GM12878 (cell line): ENCODE measurements around the gene CCDC80. TPM values are rescaled to one million over a fixed set of nuclear protein-coding genes. Genes with fewer than 3 reads are reported as not detected.

ENCODE experiments used
- BHLHE40 ChIP-seq, 2 experiments: fragments of 450-650 bp in 1 of 2; IDR thresholded peaks; 2 replicates each; pipeline ENCODE4 v1.6.1; 2011 to 2017; ENCODE audit warnings: low read depth in 2 of 2, borderline replicate concordance in 1 of 2, improper control_type of control experiment in 1 of 2, low read length in 1 of 2, mild to moderate bottlenecking in 1 of 2
- ESRRA ChIP-seq: IDR thresholded peaks from 2 replicates; pipeline ENCODE4 v1.6.1; 2012; ENCODE audit warnings: mild to moderate bottlenecking, low read length, improper control_type of control experiment
- FOS ChIP-seq: IDR thresholded peaks from 3 replicates; pipeline ENCODE4 v1.6.1; 2011; ENCODE audit warnings: borderline replicate concordance; ENCODE audit not compliant: insufficient read length; ENCODE audit errors: extremely low read depth
- FOXM1 ChIP-seq: IDR thresholded peaks from 2 replicates; pipeline ENCODE4 v1.6.1; 2012; ENCODE audit warnings: low read depth, mild to moderate bottlenecking, inconsistent platforms, low read length, moderate library complexity
- GABPA ChIP-seq: IDR thresholded peaks from 2 replicates; pipeline ENCODE4 v1.6.1; 2014; ENCODE audit warnings: antibody characterized with exemption, low read depth, mild to moderate bottlenecking, inconsistent platforms
- HDGF ChIP-seq: fragments of 450-650 bp; IDR thresholded peaks from 2 replicates; pipeline ENCODE4 v1.6.1; 2016; ENCODE audit warnings: antibody characterized with exemption
- RB1 ChIP-seq: fragments of 450-650 bp; formaldehyde crosslinking; IDR thresholded peaks from 2 replicates; pipeline ENCODE4 v1.6.1; 2017; ENCODE audit warnings: mild to moderate bottlenecking, borderline replicate concordance
- SP1 ChIP-seq: IDR thresholded peaks from one replicate; pipeline ENCODE4 v1.6.1; 2011; ENCODE audit warnings: low read depth, low read length
- STAT3 ChIP-seq: IDR thresholded peaks from 2 replicates; pipeline ENCODE4 v1.6.1; 2011; ENCODE audit warnings: low read depth, low read length, improper control_type of control experiment
- TBL1XR1 ChIP-seq: IDR thresholded peaks from 2 replicates; pipeline ENCODE4 v1.6.1; 2012; ENCODE audit warnings: low read depth, low read length, improper control_type of control experiment
- polyA plus RNA-seq, 11 experiments: library from polyadenylated mRNA; depleted of rRNA in 4 of 11; unstranded in 6 of 11; stranded (reverse) in 5 of 11; fragments of >200 nt; fragmentation: Nextera tagmentation in 4 of 11; fragmentation: Illumina TruSeq in 1 of 11; extraction: Ambion mirVana in 4 of 11; extraction: Trizol in 1 of 11; gene quantifications; 1 replicate in 1 of 11; 2 replicates in 10 of 11; pipeline versions ENCODE4 v1.2.1 to v1.2.3, GENCODE V29; 2011 to 2016; ENCODE audit warnings: inconsistent platforms in 2 of 11, missing spikeins in 2 of 11, low read depth in 1 of 11
- total RNA-seq, 4 experiments: library from RNA; depleted of rRNA in 3 of 4; stranded (reverse); fragments of >200 nt in 3 of 4; fragmentation: Illumina TruSeq in 1 of 4; extraction: Trizol in 1 of 4; gene quantifications; 2 replicates each; pipeline versions ENCODE4 v1.2.1 to v1.2.3, GENCODE V29; 2013 to 2021
- TF ChIP-seq, protein P1 (sequence below): IDR thresholded peaks from 2 replicates; pipeline ENCODE4 v1.6.1; 2011; ENCODE audit warnings: mild to moderate bottlenecking, low read depth, low read length, moderate library complexity; ENCODE audit not compliant: insufficient replicate concordance
- TF ChIP-seq, protein P2 (sequence below): IDR thresholded peaks from 2 replicates; pipeline ENCODE4 v1.6.1; 2012; ENCODE audit warnings: low read depth, low read length, improper control_type of control experiment
- TF ChIP-seq, protein P3 (sequence below): fragments of 450-650 bp; IDR thresholded peaks from 2 replicates; pipeline ENCODE4 v1.6.1; 2017; ENCODE audit warnings: borderline replicate concordance
- TF ChIP-seq, protein P4 (sequence below): fragments of 150-350 bp; IDR thresholded peaks from 2 replicates; pipeline ENCODE4 v1.6.1; 2016; ENCODE audit warnings: low read depth, low read length
- TF ChIP-seq, protein P5 (sequence below): fragments of 450-650 bp; IDR thresholded peaks from 2 replicates; pipeline ENCODE4 v1.6.1; 2017; ENCODE audit warnings: low read depth, mild to moderate bottlenecking, moderate library complexity
- TF ChIP-seq, protein P6 (sequence below): fragments of 450-650 bp; IDR thresholded peaks from 2 replicates; pipeline ENCODE4 v1.6.1; 2016; ENCODE audit warnings: mild to moderate bottlenecking
- TF ChIP-seq, protein P7 (sequence below): IDR thresholded peaks from 2 replicates; pipeline ENCODE4 v1.6.1; 2011; ENCODE audit warnings: borderline replicate concordance, low read depth, mild to moderate bottlenecking, moderate library complexity, low read length; ENCODE audit not compliant: insufficient read depth, poor library complexity, severe bottlenecking

Gene CCDC80
- total and polyA plus RNA-seq, 10 of the 15 experiments (the other 5 are each of a cell fraction or from before 2014, with no cell fraction given), result 0.01 to 0.59 (median 0.21) TPM; not detected in 5

DNA sequence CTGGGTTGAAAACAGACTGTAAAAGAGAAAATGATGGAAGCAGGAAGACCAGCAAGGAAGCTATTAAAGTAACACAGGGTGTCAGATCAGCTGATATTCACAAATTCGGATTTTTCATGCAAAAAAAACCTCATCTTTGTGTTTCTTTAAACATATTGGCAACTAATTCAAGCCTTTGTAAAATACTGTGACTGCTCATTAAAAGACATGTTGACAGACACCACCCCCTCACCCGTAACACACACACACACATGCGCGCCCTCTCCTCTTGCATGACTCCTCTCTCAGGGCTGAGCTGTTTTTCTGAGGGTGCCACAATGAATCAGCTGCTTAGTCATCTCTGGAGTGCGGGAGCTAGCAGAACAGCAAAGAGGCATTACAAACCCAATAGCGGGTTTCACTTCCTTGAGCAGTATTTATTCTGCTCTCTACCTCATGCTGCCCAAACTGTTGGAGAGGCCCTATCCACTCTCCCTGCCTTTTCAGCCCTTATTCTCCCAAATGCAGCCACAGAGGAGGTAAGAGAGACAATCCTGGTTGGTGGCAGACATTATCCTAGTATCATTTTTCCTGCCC lies 35.8 kb upstream of the CCDC80 start (continued):
- TF ChIP-seq, protein P1, sequence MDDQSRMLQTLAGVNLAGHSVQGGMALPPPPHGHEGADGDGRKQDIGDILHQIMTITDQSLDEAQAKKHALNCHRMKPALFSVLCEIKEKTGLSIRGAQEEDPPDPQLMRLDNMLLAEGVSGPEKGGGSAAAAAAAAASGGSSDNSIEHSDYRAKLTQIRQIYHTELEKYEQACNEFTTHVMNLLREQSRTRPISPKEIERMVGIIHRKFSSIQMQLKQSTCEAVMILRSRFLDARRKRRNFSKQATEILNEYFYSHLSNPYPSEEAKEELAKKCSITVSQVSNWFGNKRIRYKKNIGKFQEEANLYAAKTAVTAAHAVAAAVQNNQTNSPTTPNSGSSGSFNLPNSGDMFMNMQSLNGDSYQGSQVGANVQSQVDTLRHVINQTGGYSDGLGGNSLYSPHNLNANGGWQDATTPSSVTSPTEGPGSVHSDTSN, result peak; percentile 58
- TF ChIP-seq BHLHE40 (IDR thresholded peaks at IDR 0.05; ENCODE audit: borderline replicate concordance in 1 of 2, low read depth in 2 of 2, low read length in 1 of 2) (peak; percentile 89 to 90), FOS (no peak), HDGF (no peak), FOXM1 (peak; percentile 99), TBL1XR1 (peak; percentile 97), GABPA (peak; percentile 78), ESRRA (no peak), SP1 (peak; percentile 85), STAT3 (peak; percentile 98), RB1 (peak; percentile 75; the same call in 1 of the 2 replicates)
- TF ChIP-seq, protein P2, sequence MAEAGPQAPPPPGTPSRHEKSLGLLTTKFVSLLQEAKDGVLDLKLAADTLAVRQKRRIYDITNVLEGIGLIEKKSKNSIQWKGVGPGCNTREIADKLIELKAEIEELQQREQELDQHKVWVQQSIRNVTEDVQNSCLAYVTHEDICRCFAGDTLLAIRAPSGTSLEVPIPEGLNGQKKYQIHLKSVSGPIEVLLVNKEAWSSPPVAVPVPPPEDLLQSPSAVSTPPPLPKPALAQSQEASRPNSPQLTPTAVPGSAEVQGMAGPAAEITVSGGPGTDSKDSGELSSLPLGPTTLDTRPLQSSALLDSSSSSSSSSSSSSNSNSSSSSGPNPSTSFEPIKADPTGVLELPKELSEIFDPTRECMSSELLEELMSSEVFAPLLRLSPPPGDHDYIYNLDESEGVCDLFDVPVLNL, result no peak
- TF ChIP-seq, protein P3, sequence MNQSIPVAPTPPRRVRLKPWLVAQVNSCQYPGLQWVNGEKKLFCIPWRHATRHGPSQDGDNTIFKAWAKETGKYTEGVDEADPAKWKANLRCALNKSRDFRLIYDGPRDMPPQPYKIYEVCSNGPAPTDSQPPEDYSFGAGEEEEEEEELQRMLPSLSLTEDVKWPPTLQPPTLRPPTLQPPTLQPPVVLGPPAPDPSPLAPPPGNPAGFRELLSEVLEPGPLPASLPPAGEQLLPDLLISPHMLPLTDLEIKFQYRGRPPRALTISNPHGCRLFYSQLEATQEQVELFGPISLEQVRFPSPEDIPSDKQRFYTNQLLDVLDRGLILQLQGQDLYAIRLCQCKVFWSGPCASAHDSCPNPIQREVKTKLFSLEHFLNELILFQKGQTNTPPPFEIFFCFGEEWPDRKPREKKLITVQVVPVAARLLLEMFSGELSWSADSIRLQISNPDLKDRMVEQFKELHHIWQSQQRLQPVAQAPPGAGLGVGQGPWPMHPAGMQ, result no peak
- TF ChIP-seq, protein P4, sequence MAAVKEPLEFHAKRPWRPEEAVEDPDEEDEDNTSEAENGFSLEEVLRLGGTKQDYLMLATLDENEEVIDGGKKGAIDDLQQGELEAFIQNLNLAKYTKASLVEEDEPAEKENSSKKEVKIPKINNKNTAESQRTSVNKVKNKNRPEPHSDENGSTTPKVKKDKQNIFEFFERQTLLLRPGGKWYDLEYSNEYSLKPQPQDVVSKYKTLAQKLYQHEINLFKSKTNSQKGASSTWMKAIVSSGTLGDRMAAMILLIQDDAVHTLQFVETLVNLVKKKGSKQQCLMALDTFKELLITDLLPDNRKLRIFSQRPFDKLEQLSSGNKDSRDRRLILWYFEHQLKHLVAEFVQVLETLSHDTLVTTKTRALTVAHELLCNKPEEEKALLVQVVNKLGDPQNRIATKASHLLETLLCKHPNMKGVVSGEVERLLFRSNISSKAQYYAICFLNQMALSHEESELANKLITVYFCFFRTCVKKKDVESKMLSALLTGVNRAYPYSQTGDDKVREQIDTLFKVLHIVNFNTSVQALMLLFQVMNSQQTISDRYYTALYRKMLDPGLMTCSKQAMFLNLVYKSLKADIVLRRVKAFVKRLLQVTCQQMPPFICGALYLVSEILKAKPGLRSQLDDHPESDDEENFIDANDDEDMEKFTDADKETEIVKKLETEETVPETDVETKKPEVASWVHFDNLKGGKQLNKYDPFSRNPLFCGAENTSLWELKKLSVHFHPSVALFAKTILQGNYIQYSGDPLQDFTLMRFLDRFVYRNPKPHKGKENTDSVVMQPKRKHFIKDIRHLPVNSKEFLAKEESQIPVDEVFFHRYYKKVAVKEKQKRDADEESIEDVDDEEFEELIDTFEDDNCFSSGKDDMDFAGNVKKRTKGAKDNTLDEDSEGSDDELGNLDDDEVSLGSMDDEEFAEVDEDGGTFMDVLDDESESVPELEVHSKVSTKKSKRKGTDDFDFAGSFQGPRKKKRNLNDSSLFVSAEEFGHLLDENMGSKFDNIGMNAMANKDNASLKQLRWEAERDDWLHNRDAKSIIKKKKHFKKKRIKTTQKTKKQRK, result no peak
- TF ChIP-seq, protein P5, sequence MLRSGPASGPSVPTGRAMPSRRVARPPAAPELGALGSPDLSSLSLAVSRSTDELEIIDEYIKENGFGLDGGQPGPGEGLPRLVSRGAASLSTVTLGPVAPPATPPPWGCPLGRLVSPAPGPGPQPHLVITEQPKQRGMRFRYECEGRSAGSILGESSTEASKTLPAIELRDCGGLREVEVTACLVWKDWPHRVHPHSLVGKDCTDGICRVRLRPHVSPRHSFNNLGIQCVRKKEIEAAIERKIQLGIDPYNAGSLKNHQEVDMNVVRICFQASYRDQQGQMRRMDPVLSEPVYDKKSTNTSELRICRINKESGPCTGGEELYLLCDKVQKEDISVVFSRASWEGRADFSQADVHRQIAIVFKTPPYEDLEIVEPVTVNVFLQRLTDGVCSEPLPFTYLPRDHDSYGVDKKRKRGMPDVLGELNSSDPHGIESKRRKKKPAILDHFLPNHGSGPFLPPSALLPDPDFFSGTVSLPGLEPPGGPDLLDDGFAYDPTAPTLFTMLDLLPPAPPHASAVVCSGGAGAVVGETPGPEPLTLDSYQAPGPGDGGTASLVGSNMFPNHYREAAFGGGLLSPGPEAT, result peak; percentile 91
- TF ChIP-seq, protein P6, sequence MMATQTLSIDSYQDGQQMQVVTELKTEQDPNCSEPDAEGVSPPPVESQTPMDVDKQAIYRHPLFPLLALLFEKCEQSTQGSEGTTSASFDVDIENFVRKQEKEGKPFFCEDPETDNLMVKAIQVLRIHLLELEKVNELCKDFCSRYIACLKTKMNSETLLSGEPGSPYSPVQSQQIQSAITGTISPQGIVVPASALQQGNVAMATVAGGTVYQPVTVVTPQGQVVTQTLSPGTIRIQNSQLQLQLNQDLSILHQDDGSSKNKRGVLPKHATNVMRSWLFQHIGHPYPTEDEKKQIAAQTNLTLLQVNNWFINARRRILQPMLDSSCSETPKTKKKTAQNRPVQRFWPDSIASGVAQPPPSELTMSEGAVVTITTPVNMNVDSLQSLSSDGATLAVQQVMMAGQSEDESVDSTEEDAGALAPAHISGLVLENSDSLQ, result peak; percentile 93
- TF ChIP-seq, protein P7, sequence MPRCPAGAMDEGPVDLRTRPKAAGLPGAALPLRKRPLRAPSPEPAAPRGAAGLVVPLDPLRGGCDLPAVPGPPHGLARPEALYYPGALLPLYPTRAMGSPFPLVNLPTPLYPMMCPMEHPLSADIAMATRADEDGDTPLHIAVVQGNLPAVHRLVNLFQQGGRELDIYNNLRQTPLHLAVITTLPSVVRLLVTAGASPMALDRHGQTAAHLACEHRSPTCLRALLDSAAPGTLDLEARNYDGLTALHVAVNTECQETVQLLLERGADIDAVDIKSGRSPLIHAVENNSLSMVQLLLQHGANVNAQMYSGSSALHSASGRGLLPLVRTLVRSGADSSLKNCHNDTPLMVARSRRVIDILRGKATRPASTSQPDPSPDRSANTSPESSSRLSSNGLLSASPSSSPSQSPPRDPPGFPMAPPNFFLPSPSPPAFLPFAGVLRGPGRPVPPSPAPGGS, result peak; percentile 98
